ENCODE measurements around the gene ATG7. TPM values are rescaled to one million over a fixed set of nuclear protein-coding genes. Genes with fewer than 3 reads are reported as not detected.

ATG7 gene
- total and polyA plus RNA-seq, 2 experiments from 2014 or later: 22.2 to 22.9 TPM

GRCh38 chr3:11238880-11239279, 33.3 kb upstream of the ATG7 start:
- Histone ChIP-seq H3K4me3 (no peak overlapping the region), H3K9me3 (ENCODE audit: low read depth) (no peaks in the 10 kb centered on the region), H3K27ac (no peak overlapping the region), H3K36me3 (no peaks in the 10 kb centered on the region), H3K4me1 (ENCODE audit: low read depth) (no peaks in the 10 kb centered on the region), H3K27me3 (no peaks in the 10 kb centered on the region)
- DNase-seq (ENCODE audit: low read depth in 1 of 2, low spot score in 1 of 2): peak in 1 of 2 donors; percentile 86
- TF ChIP-seq CTCF (IDR thresholded peaks at IDR 0.05; ENCODE audit: low read depth, low read length): no peak

GRCh38 chr3:11239796-11240195, 32.4 kb upstream of the ATG7 start:
- Histone ChIP-seq H3K27ac (no peak overlapping the region), H3K9me3 (ENCODE audit: low read depth) (no peaks in the 10 kb centered on the region), H3K36me3 (no peaks in the 10 kb centered on the region), H3K27me3 (no peaks in the 10 kb centered on the region), H3K4me1 (ENCODE audit: low read depth) (no peaks in the 10 kb centered on the region), H3K4me3 (no peak overlapping the region)
- TF ChIP-seq CTCF (IDR thresholded peaks at IDR 0.05; ENCODE audit: low read depth, low read length): no peak
- DNase-seq (ENCODE audit: low read depth in 1 of 2, low spot score in 1 of 2): no peak

- DNase-seq (ENCODE audit: low read depth in 1 of 2, low spot score in 1 of 2): no peak
Observed at GRCh38 chr3:11240496-11240895, 31.7 kb upstream of the ATG7 start.

GRCh38 chr3:11244121-11244677, 28.0 kb upstream of the ATG7 start:
- no peak overlapping the region for H3K27ac ChIP-seq
- no peaks in the 10 kb centered on the region for H3K27me3 ChIP-seq
- no peaks in the 10 kb centered on the region for H3K9me3 ChIP-seq (ENCODE audit: low read depth)
- H3K36me3 ChIP-seq: no peaks in the 10 kb centered on the region
- DNase-seq (ENCODE audit: low read depth in 1 of 2, low spot score in 1 of 2): peak in 1 of 2 donors; percentile 33
- TF ChIP-seq CTCF (IDR thresholded peaks at IDR 0.05; ENCODE audit: low read depth, low read length): no peak
- no peaks in the 10 kb centered on the region for H3K4me1 ChIP-seq (ENCODE audit: low read depth)
- no peak overlapping the region for H3K4me3 ChIP-seq

More at GRCh38 chr3:11240496-11240895, 31.7 kb upstream of the ATG7 start:
- TF ChIP-seq CTCF (IDR thresholded peaks at IDR 0.05; ENCODE audit: low read depth, low read length): no peak
- Histone ChIP-seq H3K4me3 (no peak overlapping the region), H3K36me3 (no peaks in the 10 kb centered on the region), H3K4me1 (ENCODE audit: low read depth) (no peaks in the 10 kb centered on the region), H3K27me3 (no peaks in the 10 kb centered on the region), H3K27ac (no peak overlapping the region), H3K9me3 (ENCODE audit: low read depth) (no peaks in the 10 kb centered on the region)

- Histone ChIP-seq H3K9me3 (ENCODE audit: low read depth) (no peaks in the 10 kb centered on the region), H3K36me3 (no peaks in the 10 kb centered on the region), H3K27me3 (no peaks in the 10 kb centered on the region), H3K27ac (no peak overlapping the region), H3K4me1 (ENCODE audit: low read depth) (no peaks in the 10 kb centered on the region), H3K4me3 (no peak overlapping the region)
- no peak for TF ChIP-seq CTCF (IDR thresholded peaks at IDR 0.05; ENCODE audit: low read depth, low read length)
- DNase-seq (ENCODE audit: low read depth in 1 of 2, low spot score in 1 of 2): no peak
Observed at GRCh38 chr3:11245276-11245675, 26.9 kb upstream of the ATG7 start.

Measured in cardiac muscle cell (in vitro differentiated cells and primary cell).